Astrocyte (in vitro differentiated cells and primary cell): ENCODE results near the gene METTL2A.
"Not testable (repeated sequence)": the region's sequence is repeated elsewhere in the genome, so short reads cannot be mapped to it uniquely, and the experiment has no call there.

Experiments used
- EZH2 ChIP-seq: IDR thresholded peaks from 2 replicates; pipeline ENCODE4 v1.6.1; 2012; ENCODE audit warnings: mild to moderate bottlenecking, low read length, inconsistent platforms; ENCODE audit not compliant: insufficient read depth
- TF ChIP-seq, protein P1 (sequence below): IDR thresholded peaks from 2 replicates; pipeline ENCODE4 v1.5.1; 2011; ENCODE audit warnings: low read depth, mild to moderate bottlenecking, inconsistent platforms, low read length, moderate library complexity; ENCODE audit not compliant: insufficient read depth

DNA sequence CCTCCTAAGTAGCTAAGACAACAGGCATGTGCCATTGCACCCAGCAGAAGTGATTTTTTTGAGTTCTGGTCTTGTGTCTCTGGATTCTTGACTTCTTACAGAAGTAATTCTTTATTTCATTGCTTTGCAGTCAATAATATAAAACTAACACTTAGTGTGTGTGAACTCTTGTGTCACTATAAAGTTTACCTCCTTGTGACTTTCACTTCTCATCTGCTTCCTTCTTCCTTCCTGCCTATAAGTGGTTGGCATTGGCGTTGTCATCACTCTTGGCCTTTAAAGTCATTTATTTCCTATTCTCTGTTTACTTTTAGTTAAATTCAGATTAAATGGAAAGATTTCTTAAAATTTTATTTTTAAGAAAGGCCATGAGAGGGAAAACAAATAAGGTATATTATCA is 67.3 kb downstream of the METTL2A start:
- TF ChIP-seq, protein P1, sequence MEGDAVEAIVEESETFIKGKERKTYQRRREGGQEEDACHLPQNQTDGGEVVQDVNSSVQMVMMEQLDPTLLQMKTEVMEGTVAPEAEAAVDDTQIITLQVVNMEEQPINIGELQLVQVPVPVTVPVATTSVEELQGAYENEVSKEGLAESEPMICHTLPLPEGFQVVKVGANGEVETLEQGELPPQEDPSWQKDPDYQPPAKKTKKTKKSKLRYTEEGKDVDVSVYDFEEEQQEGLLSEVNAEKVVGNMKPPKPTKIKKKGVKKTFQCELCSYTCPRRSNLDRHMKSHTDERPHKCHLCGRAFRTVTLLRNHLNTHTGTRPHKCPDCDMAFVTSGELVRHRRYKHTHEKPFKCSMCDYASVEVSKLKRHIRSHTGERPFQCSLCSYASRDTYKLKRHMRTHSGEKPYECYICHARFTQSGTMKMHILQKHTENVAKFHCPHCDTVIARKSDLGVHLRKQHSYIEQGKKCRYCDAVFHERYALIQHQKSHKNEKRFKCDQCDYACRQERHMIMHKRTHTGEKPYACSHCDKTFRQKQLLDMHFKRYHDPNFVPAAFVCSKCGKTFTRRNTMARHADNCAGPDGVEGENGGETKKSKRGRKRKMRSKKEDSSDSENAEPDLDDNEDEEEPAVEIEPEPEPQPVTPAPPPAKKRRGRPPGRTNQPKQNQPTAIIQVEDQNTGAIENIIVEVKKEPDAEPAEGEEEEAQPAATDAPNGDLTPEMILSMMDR = not testable (repeated sequence)
- not testable (repeated sequence) for TF ChIP-seq EZH2
